ENCODE results near the gene FHIP1B.

Gene FHIP1B

GRCh38 chr11:6199174-6199810 is 35.1 kb downstream of the FHIP1B start, which contains the start of gene OR52W1:
TSS of gene OR52W1 (plus strand) at chr11:6199224. CDS start at chr11:6199224, 0 bp downstream.
- DNase-seq, result no peak

GRCh38 chr11:6197466-6198200 is 36.8 kb downstream of the FHIP1B start:
- DNase-seq, result no peak

GRCh38 chr11:6196396-6196795 is 38.0 kb downstream of the FHIP1B start:
- DNase-seq, result peak; percentile 11

DNA sequence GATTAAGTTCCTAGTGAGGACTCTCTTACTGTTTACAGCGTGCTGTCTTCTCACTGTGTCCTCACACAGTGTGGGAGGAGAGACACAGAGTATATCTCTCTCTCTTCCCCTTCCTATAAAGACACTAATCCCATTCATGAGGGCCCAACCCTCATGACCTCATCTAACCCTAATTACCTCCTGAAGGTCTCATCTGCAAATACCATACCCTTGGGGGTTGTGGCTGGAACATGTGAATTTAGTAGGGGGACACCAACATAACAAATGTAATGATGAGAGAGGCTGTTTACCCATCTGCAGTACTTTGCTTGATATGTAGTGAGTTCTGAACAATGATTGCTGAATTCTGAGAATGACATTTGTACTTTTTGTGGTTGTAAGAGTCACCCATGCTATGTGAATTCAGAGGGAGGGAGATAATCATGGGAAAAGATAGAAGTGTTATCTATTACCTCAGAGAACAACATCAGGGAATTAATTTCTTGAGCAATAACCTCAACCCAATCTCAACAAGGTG is 40.3 kb downstream of the FHIP1B start:
- DNase-seq, result no peak

- DNase-seq, result no peak
Measured at GRCh38 chr11:6191742-6192141, 42.7 kb downstream of the FHIP1B start.

DNA sequence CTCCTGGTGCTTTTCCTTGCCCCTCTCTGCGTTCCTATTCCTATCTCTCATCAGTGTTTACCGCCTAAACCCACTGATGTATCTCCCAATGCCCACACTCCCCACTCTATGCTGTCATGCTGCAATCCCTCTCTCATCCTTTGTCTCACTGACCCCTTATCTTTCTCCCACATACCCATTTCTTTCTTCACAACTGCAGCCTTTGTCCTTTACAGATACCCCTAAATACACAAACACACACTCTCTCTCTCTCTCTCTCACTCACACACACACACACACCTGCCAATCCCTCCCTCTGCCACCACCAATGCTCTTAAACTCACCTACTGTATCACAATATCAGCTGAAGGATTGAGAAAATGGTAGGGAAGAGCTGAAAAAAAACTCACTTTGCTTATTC is 59.0 kb downstream of the FHIP1B start:
- no peak for DNase-seq

- DNase-seq, result no peak
Measured at GRCh38 chr11:6170226-6170625, 64.2 kb downstream of the FHIP1B start, which contains the start of gene OR52B2. TSS of gene OR52B2 (minus strand) at chr11:6170326. CDS start at chr11:6170326, 0 bp downstream.

Data from CD4-positive, alpha-beta T cell treated with Interleukin-12 subunit alpha and Interleukin-12 subunit beta, for 1 hour (primary cell).